HFFc6 (cell line): ENCODE results near the gene MSMP. TPM values are rescaled to one million over a fixed set of nuclear protein-coding genes. Genes with fewer than 3 reads are reported as not detected.

Experiments
- DNase-seq: peaks from one replicate; pipeline ENCODE4 v3.0.0-alpha.2; 2018
- H3K27ac Mint-ChIP-seq: 2 replicates; pipeline ENCODE4 v1.8.0; 2020; ENCODE audit warnings: mild to moderate bottlenecking, mixed read lengths
- H3K27me3 Mint-ChIP-seq: 2 replicates; pipeline ENCODE4 v1.8.0; 2021; ENCODE audit warnings: mild to moderate bottlenecking, moderate library complexity, mixed read lengths; ENCODE audit not compliant: insufficient read depth
- H3K36me3 Mint-ChIP-seq: 2 replicates; pipeline ENCODE4 v1.8.0; 2021; ENCODE audit warnings: low read depth, mixed read lengths
- H3K4me1 Mint-ChIP-seq: 2 replicates; pipeline ENCODE4 v1.8.0; 2020; ENCODE audit warnings: low read depth, mixed read lengths
- H3K4me3 Mint-ChIP-seq: 2 replicates; pipeline ENCODE4 v1.8.0; 2020; ENCODE audit warnings: mild to moderate bottlenecking, moderate library complexity, mixed read lengths
- H3K9me3 Mint-ChIP-seq: 2 replicates; pipeline ENCODE4 v1.8.0; 2020; ENCODE audit warnings: mild to moderate bottlenecking, mixed read lengths
- CTCF ChIP-seq: fragments of 200-600 bp; sonication (generic); IDR thresholded peaks from 2 replicates; pipeline ENCODE4 v1.5.0; 2021; ENCODE audit warnings: antibody characterized with exemption, mild to moderate bottlenecking
- total RNA-seq, 6 experiments: library from RNA; stranded (reverse); fragmentation: NEBNext Ultra II Directional; extraction: Animal tissue kit (Norgen Biotek cat#: 25700); gene quantifications; 2 replicates in 1 of 6; 3 replicates in 5 of 6; pipeline ENCODE4 v1.2.3, GENCODE V29; 2021

Gene MSMP
- total RNA-seq, 6 experiments from 2014 or later, result not detected

- no peaks in the 10 kb centered on the region for H3K36me3 Mint-ChIP-seq
- H3K4me3 Mint-ChIP-seq, result no peak overlapping the region
- no peak for TF ChIP-seq CTCF
- H3K4me1 Mint-ChIP-seq, result peaks cover 10% of the 10 kb centered on the region; the same call in 1 of the 2 replicates
- H3K9me3 Mint-ChIP-seq, result no peaks in the 10 kb centered on the region
- H3K27me3 Mint-ChIP-seq, result peaks cover 7% of the 10 kb centered on the region; the same call in 1 of the 2 replicates
- DNase-seq, result no peak
- no peak overlapping the region for H3K27ac Mint-ChIP-seq
Measured at GRCh38 chr9:35771075-35771433, 17.0 kb upstream of the MSMP start.

DNA sequence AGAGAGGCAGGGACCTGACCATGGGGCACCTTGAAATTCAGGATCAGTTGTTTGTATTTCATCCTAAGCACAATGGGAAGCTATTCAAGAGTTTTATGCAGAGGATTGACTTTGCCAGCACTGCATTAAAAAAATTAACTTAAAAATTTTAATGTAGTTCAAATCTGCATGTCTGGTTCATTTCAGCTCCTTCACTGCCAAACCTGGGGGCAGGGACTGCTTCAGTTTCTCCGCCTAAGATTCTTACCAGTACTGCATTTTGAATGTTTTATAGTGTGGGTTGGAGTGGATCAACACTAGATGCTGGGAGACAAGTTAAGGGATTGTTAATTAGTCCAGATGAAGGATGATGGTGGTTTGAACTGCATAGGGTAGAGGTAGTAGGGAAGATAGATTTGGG, 15.7 kb upstream of the MSMP start:
- Mint-ChIP-seq H3K4me1 (no peaks in the 10 kb centered on the region), H3K36me3 (no peaks in the 10 kb centered on the region), H3K9me3 (no peaks in the 10 kb centered on the region), H3K27ac (no peak overlapping the region), H3K4me3 (no peak overlapping the region), H3K27me3 (peaks cover 9% of the 10 kb centered on the region)
- no peak for TF ChIP-seq CTCF
- no peak for DNase-seq

- Mint-ChIP-seq H3K27me3 (peaks cover 11% of the 10 kb centered on the region), H3K4me1 (no peaks in the 10 kb centered on the region), H3K27ac (no peak overlapping the region), H3K36me3 (no peaks in the 10 kb centered on the region), H3K4me3 (no peak overlapping the region), H3K9me3 (no peaks in the 10 kb centered on the region)
- TF ChIP-seq CTCF, result no peak
- DNase-seq, result no peak
Measured at GRCh38 chr9:35767458-35767857, 13.4 kb upstream of the MSMP start.

- Mint-ChIP-seq H3K4me3 (no peak overlapping the region), H3K9me3 (no peaks in the 10 kb centered on the region), H3K36me3 (no peaks in the 10 kb centered on the region), H3K27me3 (peaks cover 13% of the 10 kb centered on the region), H3K4me1 (no peaks in the 10 kb centered on the region), H3K27ac (no peak overlapping the region)
- DNase-seq, result no peak
- no peak for TF ChIP-seq CTCF
Measured at GRCh38 chr9:35766997-35767396, 12.9 kb upstream of the MSMP start.

GRCh38 chr9:35763803-35764202, 9.7 kb upstream of the MSMP start:
- no peaks in the 10 kb centered on the region for H3K9me3 Mint-ChIP-seq
- H3K36me3 Mint-ChIP-seq, result no peaks in the 10 kb centered on the region
- DNase-seq, result no peak
- H3K4me1 Mint-ChIP-seq, result peaks cover 7% of the 10 kb centered on the region; the same call in 1 of the 2 replicates
- H3K27me3 Mint-ChIP-seq, result peaks cover 15% of the 10 kb centered on the region
- no peak for TF ChIP-seq CTCF
- H3K27ac Mint-ChIP-seq, result no peak overlapping the region
- no peak overlapping the region for H3K4me3 Mint-ChIP-seq

DNA sequence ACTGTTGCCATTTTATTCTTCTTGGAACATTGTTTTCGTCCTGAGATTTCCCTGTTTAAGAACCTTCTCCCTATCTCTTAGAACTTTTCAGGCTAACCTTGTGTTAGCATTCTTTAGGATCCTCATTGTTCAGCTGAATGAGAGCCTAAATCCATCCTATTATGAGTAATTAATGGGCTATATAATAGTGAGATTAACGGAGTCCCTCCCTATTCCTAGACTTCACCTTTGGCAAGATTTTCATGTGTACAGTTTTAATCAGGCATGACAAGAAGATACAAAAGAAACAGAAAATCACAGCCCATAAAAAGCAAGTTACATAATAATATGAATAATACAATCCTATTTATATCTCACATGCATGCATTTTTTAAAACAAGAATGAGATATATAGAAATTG, 9.1 kb upstream of the MSMP start:
- TF ChIP-seq CTCF, result no peak
- peaks cover 7% of the 10 kb centered on the region; the same call in 1 of the 2 replicates for H3K4me1 Mint-ChIP-seq
- no peak overlapping the region for H3K4me3 Mint-ChIP-seq
- H3K27ac Mint-ChIP-seq, result no peak overlapping the region
- no peaks in the 10 kb centered on the region for H3K36me3 Mint-ChIP-seq
- no peak for DNase-seq
- H3K27me3 Mint-ChIP-seq, result peaks cover 15% of the 10 kb centered on the region
- no peaks in the 10 kb centered on the region for H3K9me3 Mint-ChIP-seq
